Motor neuron (in vitro differentiated cells): Measurements from ENCODE around the gene TSPO. TPM values are rescaled to one million over a fixed set of nuclear protein-coding genes. Genes with fewer than 3 reads are reported as not detected.
A peak's percentile ranks its signal among the peaks of the same experiment; 100 is the strongest.

Experiments used
- ATAC-seq, 8 experiments: fragments of 200-7000 bp; cut with Tn5 transposase; replicated peaks in 6 of 8; 2 replicates each; pipeline ENCODE4 v1.8.0; 2021; ENCODE audit warnings: mild to moderate bottlenecking in 8 of 8, moderate library complexity in 8 of 8
- H3K27ac ChIP-seq, 2 donors: fragments of 250-450 bp; sonication (Bioruptor Pico); 2 replicates each; pipeline ENCODE4 v1.9.0; 2021; ENCODE audit warnings: antibody characterized with exemption in 2 of 2, mild to moderate bottlenecking in 2 of 2, moderate library complexity in 1 of 2
- H3K4me1 ChIP-seq, 2 donors: fragments of 250-450 bp; sonication (Bioruptor Pico); replicated peaks in 1 of 2; 2 replicates each; pipeline ENCODE4 v1.6.1; 2021; ENCODE audit warnings: antibody characterized with exemption in 2 of 2, mild to moderate bottlenecking in 2 of 2, moderate library complexity in 1 of 2
- H3K4me3 ChIP-seq, 5 donors: fragments of 250-450 bp; sonication (Bioruptor Pico); 2 replicates each; pipeline ENCODE4 v1.9.0; 2021; ENCODE audit warnings: antibody characterized with exemption in 5 of 5, mild to moderate bottlenecking in 5 of 5, moderate library complexity in 4 of 5
- WGBS, 10 experiments: fragments of 450-650 bp; shearing (Covaris generic); methylation state at CpG; one replicate each; pipeline ENCODE4 v1.0.0; 2022; 5-methylcytosine and 5-hydroxymethylcytosine counted together
- in situ Hi-C, 9 experiments: fragments of 400-800 bp; cut with MboI; loops; one replicate each; pipeline ENCODE4 v1.15.0; 2021; ENCODE audit warnings: low sequenced_read_pairs in 9 of 9, low pct_unique_long_range_greater_than_20kb in 2 of 9; ENCODE audit not compliant: unreplicated experiment in 9 of 9
- total RNA-seq, 8 experiments: library from RNA; unstranded; fragments of 300-600 nt; gene quantifications; 2 replicates each; pipeline versions ENCODE4 v1.2.3 to v1.2.4, GENCODE V29; 2022

Gene TSPO
- total RNA-seq, 8 experiments from 2014 or later = 1.00 to 336 (median 25.8) TPM

GRCh38 chr22:43118024-43118849 lies 33.1 kb upstream of the TSPO start:
- H3K27ac ChIP-seq = no peak overlapping the region
- no peak overlapping the region for H3K4me3 ChIP-seq
- in situ Hi-C loops = no loop called here
- no peaks in the 10 kb centered on the region for H3K4me1 ChIP-seq
- 0 to 100% (median 83%) methylated on average over 1 to 15 of the region's 21 CpGs; no CpG with 5 or more reads in 2 of the 10 experiments for WGBS, 10 experiments
- ATAC-seq = peak in 3 of 8 experiments; percentile 54 to 72 (median 54)

- ATAC-seq = peak in 3 of 8 experiments; percentile 81 to 87 (median 86)
- Histone ChIP-seq H3K27ac (no peak overlapping the region), H3K4me1 (no peaks in the 10 kb centered on the region), H3K4me3 (no peak overlapping the region)
- in situ Hi-C loops = no loop called here
- WGBS, 10 experiments = 0 to 100% (median 50%) methylated on average over 1 to 3 of the region's 7 CpGs; no CpG with 5 or more reads in 6 of the 10 experiments
Measured at GRCh38 chr22:43118953-43119458, 32.4 kb upstream of the TSPO start.

GRCh38 chr22:43126501-43127165 lies 24.7 kb upstream of the TSPO start:
- in situ Hi-C loops = no loop called here
- 0 to 100% (median 57%) methylated on average over 1 of the region's 5 CpGs; no CpG with 5 or more reads in 7 of the 10 experiments for whole genome bisulfite sequencing, 10 experiments
- ATAC-seq = peak; percentile 31 to 86 (median 66)

GRCh38 chr22:43127166-43127908 lies 24.0 kb upstream of the TSPO start:
- no peak overlapping the region for H3K27ac ChIP-seq
- 84 to 90% methylated on average over 2 to 11 of the region's 17 CpGs; no CpG with 5 or more reads in 8 of the 10 experiments for WGBS, 10 experiments
- no peaks in the 10 kb centered on the region for H3K4me1 ChIP-seq
- no peak overlapping the region for H3K4me3 ChIP-seq
- peak in 4 of 8 experiments; percentile 10 to 15 (median 13) for ATAC-seq
- in situ Hi-C loops = no loop called here

More at GRCh38 chr22:43126501-43127165, 24.7 kb upstream of the TSPO start:
- Histone ChIP-seq H3K4me3 (no peak overlapping the region), H3K4me1 (no peaks in the 10 kb centered on the region), H3K27ac (no peak overlapping the region)

GRCh38 chr22:43128116-43128515 lies 23.2 kb upstream of the TSPO start:
- H3K4me3 ChIP-seq = no peak overlapping the region
- WGBS, 10 experiments = 67 to 100% (median 90%) methylated on average over 1 to 3 of the region's 13 CpGs; no CpG with 5 or more reads in 7 of the 10 experiments
- no peaks in the 10 kb centered on the region for H3K4me1 ChIP-seq
- no peak for ATAC-seq
- no peak overlapping the region for H3K27ac ChIP-seq
- in situ Hi-C loops = no loop called here

- in situ Hi-C loops = no loop called here
- Histone ChIP-seq H3K4me3 (no peak overlapping the region), H3K27ac (no peak overlapping the region), H3K4me1 (no peaks in the 10 kb centered on the region)
- ATAC-seq = peak in 1 of 8 experiments; percentile 16
- WGBS, 10 experiments = 54 to 83% (median 71%) methylated on average over 1 to 12 of the region's 20 CpGs; no CpG with 5 or more reads in 4 of the 10 experiments
Measured at GRCh38 chr22:43128928-43129424, 22.4 kb upstream of the TSPO start.

GRCh38 chr22:43129426-43130425 lies 21.6 kb upstream of the TSPO start:
- Histone ChIP-seq H3K4me1 (no peaks in the 10 kb centered on the region), H3K27ac (no peak overlapping the region), H3K4me3 (no peak overlapping the region)
- 58 to 100% (median 65%) methylated on average over 1 to 7 of the region's 16 CpGs; no CpG with 5 or more reads in 1 of the 10 experiments for WGBS, 10 experiments
- in situ Hi-C loops = no loop called here
- no peak for ATAC-seq

- ATAC-seq = no peak
- 80 to 100% (median 92%) methylated on average over 1 to 10 of the region's 17 CpGs; no CpG with 5 or more reads in 1 of the 10 experiments for WGBS, 10 experiments
- no peak overlapping the region for H3K27ac ChIP-seq
- no peak overlapping the region for H3K4me3 ChIP-seq
- no peaks in the 10 kb centered on the region for H3K4me1 ChIP-seq
- in situ Hi-C loops = no loop called here
Measured at GRCh38 chr22:43131773-43132501, 19.4 kb upstream of the TSPO start.

- Histone ChIP-seq H3K4me3 (no peak overlapping the region), H3K4me1 (no peaks in the 10 kb centered on the region), H3K27ac (no peak overlapping the region)
- no peak for ATAC-seq
- 0 to 100% (median 86%) methylated on average over 1 to 5 of the region's 9 CpGs; no CpG with 5 or more reads in 4 of the 10 experiments for WGBS, 10 experiments
- in situ Hi-C loops = no loop called here
Measured at GRCh38 chr22:43133401-43133800, 18.0 kb upstream of the TSPO start.

GRCh38 chr22:43134553-43134952 lies 16.8 kb upstream of the TSPO start:
- no peak for ATAC-seq
- Histone ChIP-seq H3K4me1 (no peaks in the 10 kb centered on the region), H3K27ac (no peak overlapping the region), H3K4me3 (no peak overlapping the region)
- WGBS, 10 experiments = 60 to 100% (median 81%) methylated on average over 1 to 4 of the region's 4 CpGs; no CpG with 5 or more reads in 6 of the 10 experiments
- in situ Hi-C loops = no loop called here

- Histone ChIP-seq H3K4me1 (no peaks in the 10 kb centered on the region), H3K4me3 (no peak overlapping the region), H3K27ac (no peak overlapping the region)
- ATAC-seq = no peak
- 70 to 100% (median 96%) methylated on average over 1 to 4 of the region's 5 CpGs; no CpG with 5 or more reads in 5 of the 10 experiments for WGBS, 10 experiments
- in situ Hi-C loops = no loop called here
Measured at GRCh38 chr22:43135565-43135964, 15.8 kb upstream of the TSPO start.
